AG04450 (cell line): ENCODE measurements around the gene LTK. TPM values are rescaled to one million over a fixed set of nuclear protein-coding genes. Genes with fewer than 3 reads are reported as not detected.

Experiments
- CTCF ChIA-PET: fragments of 300-600, 350-600 bp; formaldehyde crosslinking; extraction: SDS; loops from one replicate; lab custom pipeline; 2022; ENCODE audit warnings: antibody characterized with exemption, inconsistent platforms; lab: Charles Lee
- POLR2A ChIA-PET: fragments of 350-600 bp; formaldehyde crosslinking; extraction: SDS; loops from one replicate; lab custom pipeline; 2021; ENCODE audit warnings: antibody characterized with exemption, inconsistent platforms; lab: Yijun Ruan, JAX
- DNase-seq: peaks from one replicate; pipeline ENCODE4 v3.0.0-alpha.2; 2011; ENCODE audit warnings: low read depth, low spot score
- H3K27ac ChIP-seq: one replicate; pipeline ENCODE4 v1.5.1; 2012; ENCODE audit warnings: low read depth, low read length, control low read depth
- H3K27me3 ChIP-seq: one replicate; pipeline ENCODE4 v1.6.0; 2012; ENCODE audit warnings: low read length; ENCODE audit not compliant: control insufficient read depth, insufficient read depth
- H3K4me3 ChIP-seq: 2 replicates; pipeline ENCODE4 v1.5.1; 2011; ENCODE audit warnings: mild to moderate bottlenecking, low read depth, low read length, control low read depth
- H3K9me3 ChIP-seq: 2 replicates; pipeline ENCODE4 v1.5.1; 2012; ENCODE audit warnings: low read length; ENCODE audit not compliant: control insufficient read depth, insufficient read depth
- polyA plus RNA-seq: library from polyadenylated mRNA; depleted of rRNA; stranded (reverse); fragments of >200 nt; gene quantifications from 2 replicates; pipeline ENCODE4 v1.2.3, GENCODE V29; 2011
- TF ChIP-seq, protein P1 (sequence below): IDR thresholded peaks from 2 replicates; pipeline ENCODE4 v1.5.1; 2011; ENCODE audit warnings: low read depth, low read length, control low read depth, inconsistent platforms

LTK gene
- polyA plus RNA-seq, 1 experiment, result 0.09 TPM

DNA sequence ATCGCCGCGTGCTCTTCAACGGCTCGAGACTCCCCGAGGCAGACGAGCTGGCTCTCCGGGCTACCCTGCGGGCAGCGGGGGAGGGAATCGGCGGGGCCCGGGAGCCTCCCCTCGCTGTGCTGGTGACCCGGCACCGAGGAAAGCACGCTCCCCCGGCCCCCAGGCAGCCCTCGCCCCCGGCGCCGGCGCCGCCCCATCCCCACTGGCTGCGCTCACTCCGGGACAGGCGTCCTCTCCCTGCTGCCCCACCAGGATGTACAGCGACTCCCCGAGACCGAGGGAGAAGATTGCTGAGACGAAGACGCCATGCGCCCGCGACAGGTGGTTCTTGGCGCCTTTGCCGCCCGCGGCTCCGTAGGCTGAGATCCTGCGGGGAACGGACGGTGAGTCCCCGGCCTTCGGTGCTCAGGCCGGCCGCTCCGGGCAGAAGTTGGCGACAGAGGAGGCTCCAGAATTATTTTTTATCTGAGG, 1.7 kb downstream of the LTK start:
- TF ChIP-seq, protein P1, sequence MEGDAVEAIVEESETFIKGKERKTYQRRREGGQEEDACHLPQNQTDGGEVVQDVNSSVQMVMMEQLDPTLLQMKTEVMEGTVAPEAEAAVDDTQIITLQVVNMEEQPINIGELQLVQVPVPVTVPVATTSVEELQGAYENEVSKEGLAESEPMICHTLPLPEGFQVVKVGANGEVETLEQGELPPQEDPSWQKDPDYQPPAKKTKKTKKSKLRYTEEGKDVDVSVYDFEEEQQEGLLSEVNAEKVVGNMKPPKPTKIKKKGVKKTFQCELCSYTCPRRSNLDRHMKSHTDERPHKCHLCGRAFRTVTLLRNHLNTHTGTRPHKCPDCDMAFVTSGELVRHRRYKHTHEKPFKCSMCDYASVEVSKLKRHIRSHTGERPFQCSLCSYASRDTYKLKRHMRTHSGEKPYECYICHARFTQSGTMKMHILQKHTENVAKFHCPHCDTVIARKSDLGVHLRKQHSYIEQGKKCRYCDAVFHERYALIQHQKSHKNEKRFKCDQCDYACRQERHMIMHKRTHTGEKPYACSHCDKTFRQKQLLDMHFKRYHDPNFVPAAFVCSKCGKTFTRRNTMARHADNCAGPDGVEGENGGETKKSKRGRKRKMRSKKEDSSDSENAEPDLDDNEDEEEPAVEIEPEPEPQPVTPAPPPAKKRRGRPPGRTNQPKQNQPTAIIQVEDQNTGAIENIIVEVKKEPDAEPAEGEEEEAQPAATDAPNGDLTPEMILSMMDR, result no peak
- Histone ChIP-seq H3K27ac (no peak overlapping the region), H3K27me3 (peaks cover 42% of the 10 kb centered on the region), H3K4me3 (no peak overlapping the region), H3K9me3 (peaks cover 6% of the 10 kb centered on the region; the same call in 1 of the 2 replicates)
- ChIA-PET POLR2A (no interaction called here), CTCF (no interaction called here)
- no peak for DNase-seq

DNA sequence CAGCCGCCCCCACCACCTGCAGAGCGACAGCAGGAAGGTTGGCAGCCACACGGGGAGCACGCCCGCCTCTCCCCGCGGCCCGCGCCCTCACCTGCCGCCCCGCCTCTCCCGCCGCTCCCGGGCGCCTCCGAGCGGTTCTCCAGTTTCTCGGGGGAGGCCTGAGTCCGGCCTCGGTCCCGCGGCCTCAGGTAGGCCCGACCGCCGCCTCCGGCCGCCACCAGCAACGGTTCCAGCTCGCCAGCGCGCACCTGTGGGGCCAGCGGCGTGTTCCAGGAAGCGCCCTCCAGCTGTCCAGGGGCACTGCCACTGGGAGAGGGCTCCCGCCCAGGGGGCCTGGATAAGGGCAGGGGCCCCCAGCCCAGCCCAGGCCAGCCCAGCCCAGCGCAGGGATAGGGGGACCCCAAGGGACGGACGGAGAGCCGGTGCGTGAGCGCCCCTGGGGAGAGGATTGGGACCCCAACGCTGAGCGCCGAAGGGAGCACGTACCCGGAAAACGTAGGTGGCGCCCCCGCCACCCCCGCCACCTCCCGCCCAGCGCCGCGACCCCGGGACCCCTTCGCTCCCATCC, 2.2 kb downstream of the LTK start:
- CTCF ChIA-PET, result no interaction called here
- H3K9me3 ChIP-seq, result peaks cover 6% of the 10 kb centered on the region; the same call in 1 of the 2 replicates
- DNase-seq, result no peak
- POLR2A ChIA-PET, result no interaction called here
- H3K27ac ChIP-seq, result no peak overlapping the region
- H3K4me3 ChIP-seq, result no peak overlapping the region
- TF ChIP-seq, protein P1, result no peak
- H3K27me3 ChIP-seq, result peaks cover 42% of the 10 kb centered on the region

DNA sequence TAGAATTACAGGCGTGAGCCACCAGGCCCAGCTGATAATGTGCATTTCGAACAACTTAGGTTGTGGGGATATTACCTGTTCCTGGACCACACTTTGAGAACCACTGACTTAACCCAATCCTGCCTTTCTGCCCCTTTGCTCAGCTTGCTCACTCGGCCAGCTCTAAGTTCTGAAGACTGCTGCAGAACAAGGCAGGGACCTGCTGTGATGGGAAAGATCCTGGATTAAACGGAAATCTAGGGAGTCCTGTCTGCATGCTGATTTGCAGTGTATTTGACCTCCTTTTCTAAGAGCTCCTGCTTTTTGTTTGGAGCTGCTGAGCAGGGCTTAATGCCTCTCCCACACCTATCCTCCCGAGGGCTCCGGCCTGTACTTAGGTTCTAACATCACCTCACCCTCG, 2.9 kb downstream of the LTK start:
- no peak overlapping the region for H3K27ac ChIP-seq
- H3K9me3 ChIP-seq, result peaks cover 6% of the 10 kb centered on the region; the same call in 1 of the 2 replicates
- TF ChIP-seq, protein P1, result no peak
- POLR2A ChIA-PET, result interaction anchor here (0.5 kb wide), 1 partner anchor 261 kb away, joined by 4 read pairs; no protein-coding TSS in a partner anchor
- H3K4me3 ChIP-seq, result no peak overlapping the region
- peaks cover 42% of the 10 kb centered on the region for H3K27me3 ChIP-seq
- CTCF ChIA-PET, result no interaction called here
- DNase-seq, result no peak

DNA sequence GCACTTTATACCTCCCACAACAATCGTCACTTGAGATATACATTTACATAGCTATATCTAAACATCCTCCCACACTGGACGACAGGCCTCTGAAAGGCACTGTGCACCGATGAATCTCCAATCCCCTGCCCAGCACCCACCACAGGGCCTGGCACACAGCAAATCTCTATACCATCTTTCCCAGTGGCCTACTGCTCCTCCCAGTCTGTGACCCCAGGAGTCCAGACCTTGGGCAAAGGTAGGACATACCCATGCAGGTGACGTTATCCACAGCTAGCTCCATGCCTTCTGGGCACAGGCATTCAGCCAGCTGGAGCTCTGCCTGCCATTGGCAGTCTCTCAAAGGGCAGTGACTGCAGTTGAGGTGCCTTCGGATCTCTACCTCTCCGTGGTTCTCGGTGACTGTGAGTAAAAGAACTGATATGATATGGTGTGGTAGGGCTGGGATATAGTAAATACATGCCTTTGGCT, 5.8 kb downstream of the LTK start:
- CTCF ChIA-PET, result no interaction called here
- Histone ChIP-seq H3K27me3 (peaks cover 40% of the 10 kb centered on the region), H3K27ac (no peak overlapping the region), H3K9me3 (peaks cover 6% of the 10 kb centered on the region; the same call in 1 of the 2 replicates), H3K4me3 (no peak overlapping the region)
- POLR2A ChIA-PET, result interaction anchor here (1.0 kb wide), 1 partner anchor 37 kb away, joined by 11 read pairs; the partner anchor contains the start of gene RPAP1
- TF ChIP-seq, protein P1, result no peak
- no peak for DNase-seq

DNA sequence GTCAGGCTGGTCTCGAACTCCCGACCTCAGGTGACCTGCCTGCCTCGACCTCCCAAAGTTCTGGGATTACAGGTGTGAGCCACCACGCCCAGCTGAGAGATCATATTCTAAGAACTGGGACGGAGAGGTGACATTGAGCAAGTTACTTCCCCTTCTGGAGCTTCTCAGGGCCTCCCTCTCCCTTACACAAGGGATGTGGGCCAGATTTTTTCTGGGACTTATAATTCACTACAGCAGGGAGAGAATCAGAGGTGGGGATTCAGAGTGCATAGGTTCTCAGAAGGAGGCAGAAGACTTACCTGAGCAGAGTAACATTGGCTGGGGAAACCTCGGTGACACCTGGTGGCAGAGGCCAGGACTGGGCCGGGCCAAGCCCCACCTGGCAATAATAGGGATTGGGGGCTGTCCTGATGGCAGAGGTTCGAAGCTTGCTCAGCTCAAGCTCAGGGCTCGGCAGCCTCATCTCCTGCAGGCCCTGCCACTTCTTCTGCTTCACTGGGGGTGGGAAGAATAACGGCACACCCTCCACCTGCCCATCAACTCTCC, 6.8 kb downstream of the LTK start:
- ChIA-PET CTCF (interaction anchor here (0.6 kb wide), 1 partner anchor 687 kb away, joined by 4 read pairs; no protein-coding TSS in a partner anchor), POLR2A (interaction anchor here (1.0 kb wide), 1 partner anchor 38 kb away, joined by 11 read pairs; the partner anchor contains the start of gene RPAP1)
- TF ChIP-seq, protein P1, result no peak
- Histone ChIP-seq H3K9me3 (peaks cover 4% of the 10 kb centered on the region; the same call in 1 of the 2 replicates), H3K27ac (no peak overlapping the region), H3K27me3 (peaks cover 40% of the 10 kb centered on the region), H3K4me3 (no peak overlapping the region)
- no peak for DNase-seq
